Epithelial cell of esophagus (primary cell): ENCODE measurements around the gene RSAD1.

Source experiments
- DNase-seq: peaks from one replicate; pipeline ENCODE4 v3.0.0; 2010; ENCODE audit warnings: low read depth
- H3K4me3 ChIP-seq: 2 replicates; pipeline ENCODE4 v1.5.1; 2011; ENCODE audit warnings: mild to moderate bottlenecking, low read length, control low read depth
- TF ChIP-seq, protein P1 (sequence below): IDR thresholded peaks from 2 replicates; pipeline ENCODE4 v1.5.1; 2011; ENCODE audit warnings: low read depth, mild to moderate bottlenecking, low read length, control low read depth, inconsistent platforms; ENCODE audit not compliant: insufficient read depth; ENCODE audit errors: missing control alignments

The RSAD1 gene

DNA sequence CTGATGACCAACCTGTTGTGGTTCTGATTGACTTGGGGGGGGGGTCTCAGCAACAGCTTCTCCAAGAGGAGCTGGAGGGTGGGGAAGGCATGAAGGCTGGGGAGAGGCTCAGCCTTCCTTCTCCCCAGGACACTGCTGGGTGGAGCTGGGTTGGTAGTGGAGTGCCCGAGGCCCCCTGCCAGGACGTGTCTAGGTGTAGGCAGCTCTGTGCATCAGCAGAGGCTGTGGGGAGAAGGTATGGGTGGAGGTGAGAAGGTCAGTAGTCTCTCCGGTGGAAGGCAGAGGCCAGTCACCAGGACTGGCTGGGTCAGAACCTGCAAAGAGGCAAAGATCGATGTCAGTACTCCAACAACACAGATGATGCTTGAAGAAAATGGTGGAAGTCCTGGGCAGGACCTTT is 13.9 kb upstream of the RSAD1 start:
- no peak overlapping the region for H3K4me3 ChIP-seq
- no peak for DNase-seq
- TF ChIP-seq, protein P1, sequence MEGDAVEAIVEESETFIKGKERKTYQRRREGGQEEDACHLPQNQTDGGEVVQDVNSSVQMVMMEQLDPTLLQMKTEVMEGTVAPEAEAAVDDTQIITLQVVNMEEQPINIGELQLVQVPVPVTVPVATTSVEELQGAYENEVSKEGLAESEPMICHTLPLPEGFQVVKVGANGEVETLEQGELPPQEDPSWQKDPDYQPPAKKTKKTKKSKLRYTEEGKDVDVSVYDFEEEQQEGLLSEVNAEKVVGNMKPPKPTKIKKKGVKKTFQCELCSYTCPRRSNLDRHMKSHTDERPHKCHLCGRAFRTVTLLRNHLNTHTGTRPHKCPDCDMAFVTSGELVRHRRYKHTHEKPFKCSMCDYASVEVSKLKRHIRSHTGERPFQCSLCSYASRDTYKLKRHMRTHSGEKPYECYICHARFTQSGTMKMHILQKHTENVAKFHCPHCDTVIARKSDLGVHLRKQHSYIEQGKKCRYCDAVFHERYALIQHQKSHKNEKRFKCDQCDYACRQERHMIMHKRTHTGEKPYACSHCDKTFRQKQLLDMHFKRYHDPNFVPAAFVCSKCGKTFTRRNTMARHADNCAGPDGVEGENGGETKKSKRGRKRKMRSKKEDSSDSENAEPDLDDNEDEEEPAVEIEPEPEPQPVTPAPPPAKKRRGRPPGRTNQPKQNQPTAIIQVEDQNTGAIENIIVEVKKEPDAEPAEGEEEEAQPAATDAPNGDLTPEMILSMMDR = no peak

DNA sequence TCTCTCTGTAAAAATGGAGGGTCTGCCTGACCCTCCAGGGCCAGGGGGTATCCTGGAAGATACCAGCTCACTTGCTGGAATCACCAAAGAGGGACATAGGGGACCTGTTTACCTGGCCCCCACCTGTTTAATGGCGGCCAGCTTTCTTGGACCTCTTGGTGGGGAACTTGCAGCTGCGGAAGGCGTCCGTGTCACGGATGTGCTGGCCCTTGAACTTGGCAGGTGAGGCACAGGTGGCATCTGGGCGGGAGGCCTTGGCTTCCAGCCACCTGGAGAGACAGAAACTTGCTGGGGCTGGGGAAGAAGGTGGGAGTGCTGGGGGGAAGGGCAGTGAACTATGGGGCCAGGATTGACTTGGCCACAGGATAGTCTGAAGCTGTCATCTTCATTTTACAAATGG is 13.5 kb upstream of the RSAD1 start:
- no peak for DNase-seq
- no peak overlapping the region for H3K4me3 ChIP-seq
- TF ChIP-seq, protein P1 = no peak

DNA sequence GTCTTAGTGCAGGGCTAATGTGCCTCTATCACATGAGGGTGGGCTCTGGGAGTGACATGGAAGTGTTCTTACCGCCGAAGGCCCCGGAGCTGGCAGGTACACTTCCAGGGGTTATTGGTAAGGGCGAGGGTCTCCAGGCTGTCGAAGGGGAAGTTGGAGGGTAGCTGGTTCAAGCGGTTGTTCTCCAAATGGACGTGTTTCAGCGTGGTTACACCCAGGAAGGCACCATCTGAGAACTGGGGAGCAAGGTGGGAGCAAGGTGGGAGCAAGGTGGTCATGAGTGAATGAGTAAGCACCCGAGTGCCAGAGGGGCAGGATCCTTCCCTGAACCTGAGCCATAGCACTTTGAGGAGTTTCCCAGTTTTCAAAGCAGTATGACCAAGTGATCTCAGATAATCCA is 13.0 kb upstream of the RSAD1 start:
- DNase-seq = no peak
- TF ChIP-seq, protein P1 = no peak
- no peak overlapping the region for H3K4me3 ChIP-seq

DNA sequence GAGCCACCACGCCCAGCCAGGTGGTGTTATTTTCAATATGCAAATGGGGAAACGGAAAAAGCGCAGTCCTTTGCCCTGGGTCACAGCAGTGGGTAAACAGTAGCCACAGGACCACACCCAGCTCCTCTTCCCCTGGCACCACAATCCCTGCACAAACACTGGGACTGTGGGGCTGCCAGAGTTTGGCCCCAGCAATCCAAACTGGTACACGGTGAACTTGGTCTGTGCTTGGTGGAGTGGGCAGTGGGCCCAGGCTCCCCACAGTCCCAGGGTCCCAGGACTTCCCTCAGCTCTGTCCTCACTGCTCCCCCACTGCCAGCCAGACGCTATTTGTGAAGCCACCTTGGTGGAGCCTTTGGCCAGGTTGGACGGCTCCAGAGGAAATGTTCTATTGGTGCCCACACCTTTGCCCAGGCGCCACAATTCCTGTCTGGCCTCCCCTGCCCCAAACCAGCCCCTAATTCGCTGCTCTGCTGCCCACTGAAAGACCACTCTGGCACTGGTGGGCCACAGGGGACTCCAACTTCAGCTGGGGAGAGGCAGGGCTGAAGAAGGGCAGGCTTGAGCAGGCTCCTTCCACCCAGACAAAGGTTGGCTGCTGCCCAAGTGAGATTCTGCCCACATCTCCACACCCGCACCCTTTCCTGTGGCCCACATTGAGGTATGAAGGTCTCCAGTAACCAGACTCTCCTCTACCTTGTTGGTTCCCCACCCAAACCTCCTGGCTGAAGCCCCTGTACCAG is 12.1 kb upstream of the RSAD1 start:
- no peak for DNase-seq
- no peak overlapping the region for H3K4me3 ChIP-seq
- TF ChIP-seq, protein P1 = no peak

DNA sequence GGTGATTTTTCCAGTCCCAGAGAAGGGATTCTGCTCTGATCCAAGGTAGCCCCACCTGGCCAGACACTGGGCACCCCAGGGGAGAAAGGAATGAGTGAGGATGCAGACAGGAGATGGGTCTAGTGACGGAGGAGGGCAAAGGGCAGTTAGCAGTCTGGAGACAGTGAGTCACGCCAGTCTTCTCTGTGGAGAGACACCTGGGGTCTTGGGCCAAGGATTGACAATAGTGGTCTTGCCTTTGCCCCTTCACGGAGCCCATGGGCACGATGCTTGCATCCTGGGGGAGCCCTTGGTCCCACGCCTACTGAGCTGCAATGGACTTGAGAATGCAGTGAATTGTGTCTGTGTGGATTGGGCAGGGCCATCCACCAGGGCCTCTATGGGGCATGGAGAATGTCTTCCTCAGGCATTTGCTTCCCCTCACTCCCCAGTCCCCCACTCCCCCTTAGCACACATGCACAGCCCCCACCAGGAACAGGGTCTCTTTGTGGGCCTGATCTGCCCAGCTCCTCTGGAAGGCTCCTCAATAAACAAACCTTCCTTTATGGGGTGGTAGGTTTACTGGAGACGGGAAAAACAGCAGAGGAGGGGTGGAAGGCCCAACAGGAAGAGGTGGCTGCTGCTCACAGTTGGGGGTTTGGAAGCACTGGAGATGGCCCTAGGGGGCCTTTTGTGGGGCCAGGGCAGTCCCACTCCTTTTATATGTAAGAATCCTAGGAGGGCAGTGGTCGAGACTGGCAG is 11.4 kb upstream of the RSAD1 start:
- no peak for DNase-seq
- H3K4me3 ChIP-seq = no peak overlapping the region
- TF ChIP-seq, protein P1 = no peak

DNA sequence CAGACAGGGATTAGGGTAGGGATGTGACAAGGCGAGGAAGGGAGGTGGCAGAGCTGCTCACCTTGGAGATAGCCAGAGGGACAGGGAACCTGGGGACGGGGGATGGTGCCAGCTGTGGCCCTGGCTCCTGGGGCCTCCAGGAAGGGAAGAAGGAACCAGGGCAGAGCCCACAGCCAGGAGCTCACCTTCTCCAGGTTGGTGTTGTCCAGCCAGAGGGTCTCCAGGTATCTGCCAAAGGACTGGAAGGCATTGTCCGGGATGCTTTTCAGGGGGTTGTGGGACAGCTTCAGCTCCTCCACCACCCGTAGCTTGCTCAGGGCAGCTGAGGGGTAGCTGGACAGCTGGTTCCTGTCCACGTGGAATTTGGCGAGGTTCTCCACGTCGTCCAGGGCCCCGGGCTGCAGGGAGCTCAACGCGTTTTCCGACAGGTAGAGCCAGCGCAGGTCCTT is 10.8 kb upstream of the RSAD1 start:
- H3K4me3 ChIP-seq = no peak overlapping the region
- TF ChIP-seq, protein P1 = no peak

More for the DNA sequence above, 10.8 kb upstream of the RSAD1 start:
- DNase-seq = no peak
